HG03460 (cell line): ENCODE results near the gene PRICKLE3.

Source experiments
- ATAC-seq: cut with Tn5 transposase; IDR thresholded peaks from one replicate; pipeline ENCODE4 v1.9.1; 2021; ENCODE audit not compliant: unreplicated experiment

Gene PRICKLE3

DNA sequence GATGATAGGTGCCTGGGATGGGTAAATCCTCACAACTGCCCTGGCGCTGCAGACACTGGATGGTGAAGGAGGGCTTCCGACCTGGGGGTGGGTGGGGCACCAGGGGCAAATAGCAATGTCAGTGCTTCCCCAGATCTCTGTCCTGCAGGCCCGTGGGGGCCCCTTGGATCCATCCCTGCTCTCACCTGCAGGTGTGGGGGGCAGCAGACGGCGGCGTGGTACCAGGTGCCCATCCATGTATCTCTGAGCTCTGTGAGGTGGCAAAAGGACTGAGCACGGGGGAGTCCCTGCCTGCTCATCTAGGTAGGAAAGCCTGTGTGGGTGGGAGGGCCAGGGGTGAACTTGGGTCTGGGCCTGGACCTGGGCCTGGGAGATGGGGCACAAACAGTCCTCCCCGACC is 20.4 kb upstream of the PRICKLE3 start:
- ATAC-seq, result no peak

DNA sequence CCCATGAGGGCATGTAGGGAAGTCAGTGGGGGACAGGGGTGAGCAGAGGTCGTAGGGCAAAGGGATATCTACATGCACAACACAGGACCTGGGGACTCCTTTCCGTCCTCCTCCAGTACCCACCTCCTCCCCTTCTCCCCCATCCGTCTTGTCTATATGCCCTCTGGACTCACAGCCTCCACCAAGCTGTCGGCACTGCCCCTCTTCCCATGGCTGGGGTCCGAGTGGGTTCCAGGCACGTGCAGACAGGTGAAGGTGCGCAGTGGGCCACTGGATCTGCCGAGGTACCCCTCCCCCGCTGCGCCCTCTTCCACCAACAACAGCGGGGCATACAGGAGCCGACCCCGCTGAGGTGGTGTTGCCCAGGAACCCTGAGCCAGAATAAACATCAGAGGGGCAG is 19.3 kb upstream of the PRICKLE3 start:
- ATAC-seq, result no peak

DNA sequence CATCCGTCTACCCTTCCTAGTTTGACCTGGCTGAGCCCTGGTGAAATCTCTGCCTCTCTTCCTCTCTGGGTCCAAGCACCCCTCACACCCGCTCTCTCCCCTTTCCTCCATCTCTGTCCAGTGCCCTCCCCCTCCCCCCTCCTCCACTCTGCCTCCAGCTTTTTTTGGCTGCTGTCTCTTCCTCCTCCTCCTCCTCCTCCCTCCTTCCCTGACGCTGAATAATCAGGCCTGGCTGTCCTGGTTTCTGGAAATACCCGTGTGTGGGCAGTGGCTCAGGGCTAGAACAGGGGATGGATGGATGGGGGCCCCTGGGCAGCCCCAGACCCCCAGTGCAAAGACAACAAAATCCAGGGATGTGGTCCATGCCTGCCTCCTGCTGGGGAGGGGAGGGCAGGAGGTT is 18.5 kb upstream of the PRICKLE3 start:
- no peak for ATAC-seq

GRCh38 chrX:49204017-49204416 is 17.8 kb upstream of the PRICKLE3 start:
- no peak for ATAC-seq

GRCh38 chrX:49203536-49203935 is 17.4 kb upstream of the PRICKLE3 start:
- ATAC-seq, result no peak

DNA sequence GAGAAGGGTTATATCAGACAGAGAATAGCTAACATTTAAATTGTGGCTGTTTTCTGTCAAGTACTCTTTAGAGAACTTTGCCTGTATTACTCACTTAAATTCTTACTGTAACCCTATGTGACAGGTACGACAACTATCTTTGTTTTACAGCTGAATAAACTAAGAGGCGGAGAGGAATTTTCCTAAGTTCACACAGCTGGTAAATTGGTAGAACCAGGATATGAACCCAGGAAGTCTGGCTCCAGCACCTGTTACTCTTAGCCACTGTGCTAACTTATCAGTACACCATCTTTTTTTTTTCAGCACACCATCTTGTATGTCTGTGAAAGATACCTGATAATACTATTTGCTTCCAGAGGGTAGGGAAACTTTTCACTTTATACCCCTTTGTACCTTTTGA is 15.8 kb upstream of the PRICKLE3 start:
- ATAC-seq, result no peak

GRCh38 chrX:49199906-49200771 is 14.0 kb upstream of the PRICKLE3 start, which contains the start of gene SYP:
TSS of gene SYP (minus strand) at chrX:49200193. CDS start at chrX:49200186, 7 bp downstream.
- peak; percentile 96 for ATAC-seq

DNA sequence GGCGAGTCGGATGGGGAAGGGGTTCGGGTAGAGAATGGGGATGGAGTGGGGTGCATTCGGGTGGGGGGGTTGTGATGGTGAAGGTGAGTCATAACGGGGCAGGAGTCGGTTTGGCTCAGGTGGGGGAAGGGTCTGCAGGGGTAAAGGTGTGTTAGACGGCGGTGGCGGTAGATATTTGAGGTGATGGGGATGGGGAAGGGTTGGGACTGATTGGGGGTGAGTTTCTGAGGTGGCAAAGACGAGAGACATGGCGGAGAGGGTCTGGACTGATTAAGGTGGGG is 13.1 kb upstream of the PRICKLE3 start:
- no peak for ATAC-seq

- no peak for ATAC-seq
These were observed 12.6 kb upstream of the PRICKLE3 start for GRCh38 chrX:49198540-49199314.

DNA sequence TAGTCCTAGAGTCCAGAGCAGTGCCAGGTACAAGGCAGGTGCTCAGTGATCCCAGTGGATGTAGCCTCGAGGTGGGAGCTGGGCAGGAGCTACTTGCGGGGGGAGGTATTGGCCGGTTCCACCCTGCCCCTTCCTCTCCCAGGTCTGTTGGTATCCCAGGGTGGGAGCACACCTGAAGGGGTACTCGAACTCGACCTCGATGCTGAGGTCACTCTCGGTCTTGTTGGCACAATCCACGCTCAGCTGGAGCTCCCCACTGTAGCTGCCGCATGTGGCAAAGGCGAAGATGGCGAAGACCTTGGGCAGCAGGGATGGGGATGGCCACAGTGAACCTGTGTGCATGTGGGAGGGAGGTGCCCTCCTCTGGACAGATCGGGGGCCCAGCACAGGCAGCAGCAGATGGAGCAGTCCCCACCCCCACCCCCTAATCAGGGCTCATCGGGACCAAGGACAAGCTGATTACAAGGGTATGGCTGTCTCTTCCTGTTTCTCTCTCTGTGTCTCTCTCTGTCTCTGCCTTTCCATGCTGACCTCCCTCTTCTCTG is 11.4 kb upstream of the PRICKLE3 start:
- ATAC-seq, result no peak

DNA sequence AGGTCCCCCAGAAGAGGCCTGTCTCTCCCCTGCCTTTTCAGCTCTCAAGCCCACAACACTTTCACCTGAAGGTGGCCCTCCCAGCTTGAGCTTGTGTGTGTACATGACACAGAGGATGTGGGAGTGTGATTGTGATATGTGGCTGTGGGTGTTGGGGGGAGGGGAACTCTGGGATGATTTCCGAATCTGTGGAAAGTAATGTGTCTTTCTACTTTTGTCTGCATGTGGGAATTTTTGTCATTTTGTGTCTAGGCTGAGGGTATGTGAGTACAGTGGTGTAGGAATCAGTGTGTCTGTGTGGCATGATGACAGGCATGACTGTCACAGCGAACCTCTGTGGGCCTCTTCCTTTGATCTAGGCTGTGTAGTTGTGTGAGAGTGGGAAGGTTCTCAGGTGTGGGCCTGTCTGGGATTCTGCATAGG is 7.4 kb upstream of the PRICKLE3 start:
- no peak for ATAC-seq

GRCh38 chrX:49192722-49193328 is 6.7 kb upstream of the PRICKLE3 start:
- ATAC-seq, result no peak

GRCh38 chrX:49191574-49192011 is 5.4 kb upstream of the PRICKLE3 start:
- peak; percentile 11 for ATAC-seq

- peak; percentile 87 for ATAC-seq
These were observed 4.8 kb upstream of the PRICKLE3 start for GRCh38 chrX:49190821-49191573.

- no peak for ATAC-seq
These were observed 3.4 kb upstream of the PRICKLE3 start for GRCh38 chrX:49189606-49190005.

GRCh38 chrX:49188468-49189076 is 2.4 kb upstream of the PRICKLE3 start:
- ATAC-seq, result no peak

DNA sequence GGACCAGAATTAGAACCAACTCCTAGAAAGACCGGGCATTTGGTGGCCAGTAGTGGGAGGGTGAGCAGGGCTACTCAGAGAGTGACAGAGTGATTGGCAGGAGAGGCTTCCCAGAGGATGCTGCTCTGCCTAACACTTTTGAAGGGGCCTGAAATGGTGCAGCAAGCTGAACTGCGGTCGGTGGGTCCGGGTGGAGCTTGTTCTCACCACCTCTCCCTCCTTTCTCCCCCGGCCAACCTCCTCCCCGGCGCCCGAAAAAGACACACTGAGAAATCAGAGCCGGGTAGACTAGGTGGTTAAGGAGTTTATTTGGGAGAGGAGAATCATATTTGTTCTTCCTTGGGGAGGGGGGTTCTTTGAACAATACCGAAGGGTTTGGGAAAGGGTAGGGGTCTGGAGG is 1.4 kb upstream of the PRICKLE3 start:
- ATAC-seq, result no peak

- no peak for ATAC-seq
These were observed 838 bp upstream of the PRICKLE3 start for GRCh38 chrX:49187028-49187394.

GRCh38 chrX:49184294-49185281 is 1.6 kb downstream of the PRICKLE3 start:
- ATAC-seq, result peak; percentile 46
